Measurements from ENCODE around the gene GDE1. TPM values are rescaled to one million over a fixed set of nuclear protein-coding genes. Genes with fewer than 3 reads are reported as not detected.

The GDE1 gene
- total and polyA plus RNA-seq, 9 of the 15 experiments (the other 6 are each of a cell fraction or from before 2014, with no cell fraction given), result 18.8 to 40.5 (median 22.3) TPM

DNA sequence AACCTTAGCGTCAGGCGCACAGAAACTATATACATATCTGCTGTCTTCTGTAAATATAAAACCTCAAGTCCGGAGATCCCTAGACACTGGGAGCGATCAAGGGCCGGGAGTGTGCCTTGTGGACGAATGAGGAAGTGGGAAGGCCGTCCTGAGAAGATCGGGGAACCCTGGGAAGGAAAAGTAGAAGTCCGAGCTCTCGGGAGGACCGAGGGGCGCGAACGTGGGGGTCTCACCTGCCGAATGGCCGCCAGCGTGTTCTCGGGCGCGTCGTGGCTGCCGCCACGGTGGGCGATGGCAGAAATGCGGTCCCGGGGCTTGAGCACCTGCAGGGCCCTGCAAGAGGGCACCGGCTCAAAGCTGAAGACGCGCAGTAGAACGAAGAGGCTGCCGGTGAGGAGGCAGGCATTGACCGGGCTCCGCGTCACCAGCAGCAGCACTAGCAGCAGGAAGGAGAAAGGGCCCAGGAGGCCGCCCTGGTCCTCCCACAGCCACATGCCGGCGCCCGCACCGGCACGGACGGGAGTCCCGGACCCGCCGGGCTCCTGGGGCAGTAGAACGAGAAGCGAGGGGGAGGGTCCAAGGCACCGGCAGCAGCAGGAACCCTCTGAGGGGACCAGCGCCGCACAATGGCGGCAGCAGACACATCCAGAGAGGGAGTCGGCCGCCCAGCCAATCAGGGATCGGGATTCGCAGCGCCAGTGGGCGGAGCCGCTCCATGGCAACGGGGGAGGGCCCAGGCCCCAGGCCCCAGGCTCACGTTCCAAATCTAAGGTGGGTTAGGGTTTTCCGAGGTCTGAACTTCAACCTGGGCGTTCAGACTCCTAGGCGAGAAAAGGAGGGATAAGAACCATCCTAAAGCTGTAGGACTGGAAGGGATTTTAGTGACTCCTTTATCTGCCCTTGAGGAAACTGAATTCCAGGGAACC is at the start of gene GDE1 (continued):
- TF ChIP-seq LCOR (CRISPR knock-in tag; IDR thresholded peaks at IDR 0.05) (peak; percentile 65; the same call in 1 of the 2 replicates), NR2C2 (CRISPR knock-in tag; IDR thresholded peaks at IDR 0.05) (no peak), NR2C2 (tag; IDR thresholded peaks at IDR 0.05) (0 out of 2 replicates have a peak, but pooled peaks have one; percentile 22), CREM (IDR thresholded peaks at IDR 0.05; ENCODE audit: low read depth) (peak; percentile 45), NFYB (IDR thresholded peaks at IDR 0.05; ENCODE audit: extremely low read depth, insufficient read length) (peak; percentile 30), TRIM24 (IDR thresholded peaks at IDR 0.05) (no peak), CCNT2 (IDR thresholded peaks at IDR 0.05; ENCODE audit: borderline replicate concordance, extremely low read depth, insufficient read length, low read depth, low read length) (peak; percentile 26), ZNF589 (CRISPR knock-in tag; IDR thresholded peaks at IDR 0.05; ENCODE audit: low read depth) (0 out of 2 replicates have a peak, but pooled peaks have one; percentile 6), POLR2G (IDR thresholded peaks at IDR 0.05; ENCODE audit: low read depth, low read length) (peak; percentile 92), ATF7 (IDR thresholded peaks at IDR 0.05) (peak; percentile 72), ZNF23 (CRISPR knock-in tag; IDR thresholded peaks at IDR 0.05) (no peak), HCFC1 (IDR thresholded peaks at IDR 0.05; ENCODE audit: low read depth, low read length) (peak; percentile 30; the same call in 1 of the 2 replicates)
- TF ChIP-seq, protein P1, sequence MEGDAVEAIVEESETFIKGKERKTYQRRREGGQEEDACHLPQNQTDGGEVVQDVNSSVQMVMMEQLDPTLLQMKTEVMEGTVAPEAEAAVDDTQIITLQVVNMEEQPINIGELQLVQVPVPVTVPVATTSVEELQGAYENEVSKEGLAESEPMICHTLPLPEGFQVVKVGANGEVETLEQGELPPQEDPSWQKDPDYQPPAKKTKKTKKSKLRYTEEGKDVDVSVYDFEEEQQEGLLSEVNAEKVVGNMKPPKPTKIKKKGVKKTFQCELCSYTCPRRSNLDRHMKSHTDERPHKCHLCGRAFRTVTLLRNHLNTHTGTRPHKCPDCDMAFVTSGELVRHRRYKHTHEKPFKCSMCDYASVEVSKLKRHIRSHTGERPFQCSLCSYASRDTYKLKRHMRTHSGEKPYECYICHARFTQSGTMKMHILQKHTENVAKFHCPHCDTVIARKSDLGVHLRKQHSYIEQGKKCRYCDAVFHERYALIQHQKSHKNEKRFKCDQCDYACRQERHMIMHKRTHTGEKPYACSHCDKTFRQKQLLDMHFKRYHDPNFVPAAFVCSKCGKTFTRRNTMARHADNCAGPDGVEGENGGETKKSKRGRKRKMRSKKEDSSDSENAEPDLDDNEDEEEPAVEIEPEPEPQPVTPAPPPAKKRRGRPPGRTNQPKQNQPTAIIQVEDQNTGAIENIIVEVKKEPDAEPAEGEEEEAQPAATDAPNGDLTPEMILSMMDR (IDR thresholded peaks at IDR 0.05 in 2 of 3, conservative IDR thresholded peaks at IDR 0.05 in 1 of 3; ENCODE audit: insufficient read depth in 2 of 3, low read depth in 1 of 3, low read length in 3 of 3), result peak; percentile 56 to 59 (median 58); a peak in 5 of 6 replicates
- TF ChIP-seq, protein P2, sequence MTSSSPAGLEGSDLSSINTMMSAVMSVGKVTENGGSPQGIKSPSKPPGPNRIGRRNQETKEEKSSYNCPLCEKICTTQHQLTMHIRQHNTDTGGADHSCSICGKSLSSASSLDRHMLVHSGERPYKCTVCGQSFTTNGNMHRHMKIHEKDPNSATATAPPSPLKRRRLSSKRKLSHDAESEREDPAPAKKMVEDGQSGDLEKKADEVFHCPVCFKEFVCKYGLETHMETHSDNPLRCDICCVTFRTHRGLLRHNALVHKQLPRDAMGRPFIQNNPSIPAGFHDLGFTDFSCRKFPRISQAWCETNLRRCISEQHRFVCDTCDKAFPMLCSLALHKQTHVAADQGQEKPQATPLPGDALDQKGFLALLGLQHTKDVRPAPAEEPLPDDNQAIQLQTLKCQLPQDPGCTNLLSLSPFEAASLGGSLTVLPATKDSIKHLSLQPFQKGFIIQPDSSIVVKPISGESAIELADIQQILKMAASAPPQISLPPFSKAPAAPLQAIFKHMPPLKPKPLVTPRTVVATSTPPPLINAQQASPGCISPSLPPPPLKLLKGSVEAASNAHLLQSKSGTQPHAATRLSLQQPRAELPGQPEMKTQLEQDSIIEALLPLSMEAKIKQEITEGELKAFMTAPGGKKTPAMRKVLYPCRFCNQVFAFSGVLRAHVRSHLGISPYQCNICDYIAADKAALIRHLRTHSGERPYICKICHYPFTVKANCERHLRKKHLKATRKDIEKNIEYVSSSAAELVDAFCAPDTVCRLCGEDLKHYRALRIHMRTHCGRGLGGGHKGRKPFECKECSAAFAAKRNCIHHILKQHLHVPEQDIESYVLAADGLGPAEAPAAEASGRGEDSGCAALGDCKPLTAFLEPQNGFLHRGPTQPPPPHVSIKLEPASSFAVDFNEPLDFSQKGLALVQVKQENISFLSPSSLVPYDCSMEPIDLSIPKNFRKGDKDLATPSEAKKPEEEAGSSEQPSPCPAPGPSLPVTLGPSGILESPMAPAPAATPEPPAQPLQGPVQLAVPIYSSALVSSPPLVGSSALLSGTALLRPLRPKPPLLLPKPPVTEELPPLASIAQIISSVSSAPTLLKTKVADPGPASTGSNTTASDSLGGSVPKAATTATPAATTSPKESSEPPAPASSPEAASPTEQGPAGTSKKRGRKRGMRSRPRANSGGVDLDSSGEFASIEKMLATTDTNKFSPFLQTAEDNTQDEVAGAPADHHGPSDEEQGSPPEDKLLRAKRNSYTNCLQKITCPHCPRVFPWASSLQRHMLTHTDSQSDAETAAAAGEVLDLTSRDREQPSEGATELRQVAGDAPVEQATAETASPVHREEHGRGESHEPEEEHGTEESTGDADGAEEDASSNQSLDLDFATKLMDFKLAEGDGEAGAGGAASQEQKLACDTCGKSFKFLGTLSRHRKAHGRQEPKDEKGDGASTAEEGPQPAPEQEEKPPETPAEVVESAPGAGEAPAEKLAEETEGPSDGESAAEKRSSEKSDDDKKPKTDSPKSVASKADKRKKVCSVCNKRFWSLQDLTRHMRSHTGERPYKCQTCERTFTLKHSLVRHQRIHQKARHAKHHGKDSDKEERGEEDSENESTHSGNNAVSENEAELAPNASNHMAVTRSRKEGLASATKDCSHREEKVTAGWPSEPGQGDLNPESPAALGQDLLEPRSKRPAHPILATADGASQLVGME (CRISPR knock-in tag; IDR thresholded peaks at IDR 0.05), result no peak
- TF ChIP-seq, protein P3, sequence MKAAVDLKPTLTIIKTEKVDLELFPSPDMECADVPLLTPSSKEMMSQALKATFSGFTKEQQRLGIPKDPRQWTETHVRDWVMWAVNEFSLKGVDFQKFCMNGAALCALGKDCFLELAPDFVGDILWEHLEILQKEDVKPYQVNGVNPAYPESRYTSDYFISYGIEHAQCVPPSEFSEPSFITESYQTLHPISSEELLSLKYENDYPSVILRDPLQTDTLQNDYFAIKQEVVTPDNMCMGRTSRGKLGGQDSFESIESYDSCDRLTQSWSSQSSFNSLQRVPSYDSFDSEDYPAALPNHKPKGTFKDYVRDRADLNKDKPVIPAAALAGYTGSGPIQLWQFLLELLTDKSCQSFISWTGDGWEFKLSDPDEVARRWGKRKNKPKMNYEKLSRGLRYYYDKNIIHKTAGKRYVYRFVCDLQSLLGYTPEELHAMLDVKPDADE (conservative IDR thresholded peaks at IDR 0.05; ENCODE audit: control insufficient read depth, low read depth, low read length), result 0 out of 2 replicates have a peak, but pooled peaks have one; percentile 1
- TF ChIP-seq, protein P4, sequence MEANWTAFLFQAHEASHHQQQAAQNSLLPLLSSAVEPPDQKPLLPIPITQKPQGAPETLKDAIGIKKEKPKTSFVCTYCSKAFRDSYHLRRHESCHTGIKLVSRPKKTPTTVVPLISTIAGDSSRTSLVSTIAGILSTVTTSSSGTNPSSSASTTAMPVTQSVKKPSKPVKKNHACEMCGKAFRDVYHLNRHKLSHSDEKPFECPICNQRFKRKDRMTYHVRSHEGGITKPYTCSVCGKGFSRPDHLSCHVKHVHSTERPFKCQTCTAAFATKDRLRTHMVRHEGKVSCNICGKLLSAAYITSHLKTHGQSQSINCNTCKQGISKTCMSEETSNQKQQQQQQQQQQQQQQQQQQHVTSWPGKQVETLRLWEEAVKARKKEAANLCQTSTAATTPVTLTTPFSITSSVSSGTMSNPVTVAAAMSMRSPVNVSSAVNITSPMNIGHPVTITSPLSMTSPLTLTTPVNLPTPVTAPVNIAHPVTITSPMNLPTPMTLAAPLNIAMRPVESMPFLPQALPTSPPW (CRISPR knock-in tag; IDR thresholded peaks at IDR 0.05), result peak; percentile 32; the same call in 1 of the 2 replicates
